ENCODE results near the gene TMPO. TPM values are rescaled to one million over a fixed set of nuclear protein-coding genes. Genes with fewer than 3 reads are reported as not detected.

The TMPO gene
- total and polyA plus RNA-seq, 8 donors = 22.8 to 209 (median 58.8) TPM

DNA sequence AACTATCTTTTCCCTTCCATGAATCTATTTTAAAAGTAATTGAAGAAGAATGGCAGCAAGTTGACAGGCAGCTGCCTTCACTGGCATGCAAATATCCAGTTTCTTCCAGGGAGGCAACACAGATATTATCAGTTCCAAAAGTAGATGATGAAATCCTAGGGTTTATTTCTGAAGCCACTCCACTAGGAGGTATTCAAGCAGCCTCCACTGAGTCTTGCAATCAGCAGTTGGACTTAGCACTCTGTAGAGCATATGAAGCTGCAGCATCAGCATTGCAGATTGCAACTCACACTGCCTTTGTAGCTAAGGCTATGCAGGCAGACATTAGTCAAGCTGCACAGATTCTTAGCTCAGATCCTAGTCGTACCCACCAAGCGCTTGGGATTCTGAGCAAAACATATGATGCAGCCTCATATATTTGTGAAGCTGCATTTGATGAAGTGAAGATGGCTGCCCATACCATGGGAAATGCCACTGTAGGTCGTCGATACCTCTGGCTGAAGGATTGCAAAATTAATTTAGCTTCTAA lies 18.4 kb downstream of the TMPO start:
- 88 to 95% (median 89%) methylated on average over 4 of the region's 4 CpGs for WGBS, 5 donors
- intact Hi-C loops (cut with DNase I; ENCODE audit: low total_unique reads) = no loop called here

GRCh38 chr12:98538031-98538430 lies 22.6 kb downstream of the TMPO start:
- Histone ChIP-seq H3K27ac (no peak overlapping the region), H3K27me3 (no peaks in the 10 kb centered on the region), H3K4me1 (no peaks in the 10 kb centered on the region), H3K4me3 (no peak overlapping the region), H3K9me3 (no peaks in the 10 kb centered on the region), H3K36me3 (peaks cover 14 to 96% (median 87%) of the 10 kb centered on the region in 4 donors)
- intact Hi-C loops (cut with DNase I; ENCODE audit: low total_unique reads) = no loop called here
- 88 to 95% (median 94%) methylated on average over 4 of the region's 4 CpGs for WGBS, 5 donors
- TF ChIP-seq POLR2AphosphoS5 (IDR thresholded peaks at IDR 0.05) (no peak), EP300 (IDR thresholded peaks at IDR 0.05) (no peak)
- DNase-seq = no peak

More for the DNA sequence above, 18.4 kb downstream of the TMPO start:
- H3K4me3 ChIP-seq = no peak overlapping the region
- H3K4me1 ChIP-seq = peaks cover 0 to 5% (median 0%) of the 10 kb centered on the region in 4 donors
- peaks cover 12 to 94% (median 84%) of the 10 kb centered on the region in 4 donors for H3K36me3 ChIP-seq
- H3K9me3 ChIP-seq = no peaks in the 10 kb centered on the region
- TF ChIP-seq POLR2AphosphoS5 (IDR thresholded peaks at IDR 0.05) (no peak), EP300 (IDR thresholded peaks at IDR 0.05) (no peak), POLR2A (IDR thresholded peaks at IDR 0.05) (no peak)
- TF ChIP-seq, protein P1, sequence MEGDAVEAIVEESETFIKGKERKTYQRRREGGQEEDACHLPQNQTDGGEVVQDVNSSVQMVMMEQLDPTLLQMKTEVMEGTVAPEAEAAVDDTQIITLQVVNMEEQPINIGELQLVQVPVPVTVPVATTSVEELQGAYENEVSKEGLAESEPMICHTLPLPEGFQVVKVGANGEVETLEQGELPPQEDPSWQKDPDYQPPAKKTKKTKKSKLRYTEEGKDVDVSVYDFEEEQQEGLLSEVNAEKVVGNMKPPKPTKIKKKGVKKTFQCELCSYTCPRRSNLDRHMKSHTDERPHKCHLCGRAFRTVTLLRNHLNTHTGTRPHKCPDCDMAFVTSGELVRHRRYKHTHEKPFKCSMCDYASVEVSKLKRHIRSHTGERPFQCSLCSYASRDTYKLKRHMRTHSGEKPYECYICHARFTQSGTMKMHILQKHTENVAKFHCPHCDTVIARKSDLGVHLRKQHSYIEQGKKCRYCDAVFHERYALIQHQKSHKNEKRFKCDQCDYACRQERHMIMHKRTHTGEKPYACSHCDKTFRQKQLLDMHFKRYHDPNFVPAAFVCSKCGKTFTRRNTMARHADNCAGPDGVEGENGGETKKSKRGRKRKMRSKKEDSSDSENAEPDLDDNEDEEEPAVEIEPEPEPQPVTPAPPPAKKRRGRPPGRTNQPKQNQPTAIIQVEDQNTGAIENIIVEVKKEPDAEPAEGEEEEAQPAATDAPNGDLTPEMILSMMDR (IDR thresholded peaks at IDR 0.05) = no peak
- H3K27ac ChIP-seq = no peak overlapping the region
- DNase-seq = peak in 1 of 2 donors; percentile 16
- H3K27me3 ChIP-seq = no peaks in the 10 kb centered on the region

DNA sequence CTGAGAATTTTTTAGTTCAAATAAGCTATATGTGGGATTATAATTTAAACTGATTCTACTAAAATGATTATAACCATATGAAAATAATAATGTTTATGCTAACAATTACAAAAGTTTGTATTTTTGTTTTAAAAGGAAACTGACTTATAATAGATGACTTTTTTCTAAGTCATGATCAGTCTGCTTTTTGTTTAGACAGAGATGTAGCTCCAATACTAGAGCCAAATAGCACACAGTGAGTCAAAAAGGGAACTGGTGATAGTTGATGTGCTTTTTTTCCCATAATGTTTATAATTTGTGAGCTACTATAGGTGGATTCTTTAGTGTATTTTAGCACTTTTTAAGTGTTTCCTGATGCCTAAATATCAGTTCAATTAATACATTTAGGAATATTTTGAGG lies 28.3 kb downstream of the TMPO start:
- intact Hi-C loops (cut with DNase I; ENCODE audit: low total_unique reads) = no loop called here
- H3K4me3 ChIP-seq = no peak overlapping the region
- H3K27ac ChIP-seq = no peak overlapping the region
- no peak for DNase-seq
- no peaks in the 10 kb centered on the region for H3K27me3 ChIP-seq
- TF ChIP-seq POLR2AphosphoS5 (IDR thresholded peaks at IDR 0.05) = no peak
- TF ChIP-seq, protein P1 (IDR thresholded peaks at IDR 0.05) = no peak
- TF ChIP-seq POLR2A (IDR thresholded peaks at IDR 0.05) = no peak
- TF ChIP-seq EP300 (IDR thresholded peaks at IDR 0.05) = no peak
- H3K9me3 ChIP-seq = no peaks in the 10 kb centered on the region
- no peaks in the 10 kb centered on the region for H3K4me1 ChIP-seq
- H3K36me3 ChIP-seq = peaks cover 18 to 88% (median 81%) of the 10 kb centered on the region in 4 donors

GRCh38 chr12:98544751-98545150 lies 29.4 kb downstream of the TMPO start:
- no peaks in the 10 kb centered on the region for H3K27me3 ChIP-seq
- peaks cover 18 to 89% (median 82%) of the 10 kb centered on the region in 4 donors for H3K36me3 ChIP-seq
- no peaks in the 10 kb centered on the region for H3K4me1 ChIP-seq
- WGBS, 5 donors = 78 to 96% (median 83%) methylated on average over 1 of the region's 1 CpG
- H3K27ac ChIP-seq = no peak overlapping the region
- H3K9me3 ChIP-seq = no peaks in the 10 kb centered on the region
- H3K4me3 ChIP-seq = no peak overlapping the region
- TF ChIP-seq, protein P1 (IDR thresholded peaks at IDR 0.05) = no peak
- TF ChIP-seq POLR2A (IDR thresholded peaks at IDR 0.05) (no peak), EP300 (IDR thresholded peaks at IDR 0.05) (no peak), POLR2AphosphoS5 (IDR thresholded peaks at IDR 0.05) (no peak)
- intact Hi-C loops (cut with DNase I; ENCODE audit: low total_unique reads) = no loop called here
- no peak for DNase-seq

GRCh38 chr12:98549371-98550110 lies 34.2 kb downstream of the TMPO start:
- Histone ChIP-seq H3K4me1 (no peaks in the 10 kb centered on the region), H3K4me3 (no peak overlapping the region), H3K36me3 (peaks cover 19 to 79% (median 69%) of the 10 kb centered on the region in 4 donors), H3K9me3 (no peaks in the 10 kb centered on the region), H3K27ac (no peak overlapping the region), H3K27me3 (no peaks in the 10 kb centered on the region)
- WGBS, 5 donors = 80 to 84% (median 82%) methylated on average over 5 of the region's 5 CpGs
- TF ChIP-seq POLR2AphosphoS5 (IDR thresholded peaks at IDR 0.05) (no peak), POLR2A (IDR thresholded peaks at IDR 0.05) (no peak), EP300 (IDR thresholded peaks at IDR 0.05) (no peak)
- TF ChIP-seq, protein P1 (IDR thresholded peaks at IDR 0.05) = no peak
- no peak for DNase-seq
- intact Hi-C loops (cut with DNase I; ENCODE audit: low total_unique reads) = no loop called here
